ENCODE data around the gene HSBP1. TPM values are rescaled to one million over a fixed set of nuclear protein-coding genes. Genes with fewer than 3 reads are reported as not detected.

HSBP1 gene
- total and polyA plus RNA-seq, 12 donors, result 86.7 to 178 (median 155) TPM

DNA sequence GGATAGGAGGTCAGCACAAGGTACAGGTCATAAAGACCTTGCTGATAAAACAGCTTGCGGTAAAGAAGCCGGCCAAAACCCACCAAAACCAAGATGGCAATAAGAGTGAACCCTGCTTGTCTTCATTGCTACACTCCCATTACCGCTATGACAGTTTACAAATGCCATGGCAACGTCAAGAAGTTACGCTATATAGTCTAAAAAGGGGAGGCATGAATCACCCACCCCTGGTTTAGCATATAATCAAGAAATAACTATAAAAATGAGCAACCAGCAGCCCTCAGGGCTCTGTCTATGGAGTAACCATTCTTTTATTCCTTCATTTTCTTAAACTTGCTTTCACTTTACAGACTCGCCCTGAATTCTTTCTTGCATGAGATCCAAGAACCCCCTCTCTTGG, 1.0 kb upstream of the HSBP1 start:
- 91 to 92% methylated on average over 6 of the region's 6 CpGs for WGBS, 2 donors
- Histone ChIP-seq H3K4me3 (no peak overlapping the region), H3K27ac (peak overlapping the region in 3 of 10 donors; percentile 83 to 96 (median 84)), H3K36me3 (peaks cover 0 to 26% (median 6%) of the 10 kb centered on the region in 9 donors), H3K27me3 (no peaks in the 10 kb centered on the region), H3K4me1 (peaks cover 4 to 76% (median 42%) of the 10 kb centered on the region in 9 donors), H3K9me3 (no peaks in the 10 kb centered on the region)
- ATAC-seq, result no peak
- no peak for DNase-seq
- intact Hi-C loops (cut with DNase I), result no loop called here
- no peak for TF ChIP-seq CTCF (IDR thresholded peaks at IDR 0.05)

DNA sequence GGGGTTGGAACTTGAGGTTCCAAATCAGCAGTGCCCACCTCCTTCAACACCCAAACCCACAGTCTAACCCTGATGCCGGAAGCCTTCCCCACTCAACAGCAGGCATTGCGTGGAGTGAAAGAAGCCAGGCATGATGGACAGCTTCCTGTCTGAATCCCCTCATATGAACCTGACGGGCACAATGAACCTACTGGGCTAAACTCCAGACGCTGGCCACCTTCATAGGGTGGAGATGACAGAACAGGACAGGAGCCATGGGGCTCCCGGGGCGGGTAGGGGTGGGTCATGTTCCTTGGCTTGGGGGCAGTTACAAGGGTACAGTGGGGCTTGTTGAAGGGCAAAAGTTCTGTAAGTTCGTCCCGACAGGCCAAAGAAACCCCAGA, 460 bp upstream of the HSBP1 start:
- intact Hi-C loops (cut with DNase I), result no loop called here
- WGBS, 2 donors, result 84 to 87% methylated on average over 8 of the region's 8 CpGs
- Histone ChIP-seq H3K4me3 (peak overlapping the region; percentile 64 to 96 (median 87)), H3K4me1 (peaks cover 4 to 72% (median 37%) of the 10 kb centered on the region in 9 donors), H3K27me3 (no peaks in the 10 kb centered on the region), H3K27ac (peak overlapping the region in 8 of 10 donors; percentile 42 to 96 (median 84)), H3K9me3 (no peaks in the 10 kb centered on the region), H3K36me3 (peaks cover 0 to 32% (median 8%) of the 10 kb centered on the region in 9 donors)
- peak in 2 of 8 donors; percentile 26 to 64 for ATAC-seq
- TF ChIP-seq CTCF (IDR thresholded peaks at IDR 0.05), result no peak
- no peak for DNase-seq

DNA sequence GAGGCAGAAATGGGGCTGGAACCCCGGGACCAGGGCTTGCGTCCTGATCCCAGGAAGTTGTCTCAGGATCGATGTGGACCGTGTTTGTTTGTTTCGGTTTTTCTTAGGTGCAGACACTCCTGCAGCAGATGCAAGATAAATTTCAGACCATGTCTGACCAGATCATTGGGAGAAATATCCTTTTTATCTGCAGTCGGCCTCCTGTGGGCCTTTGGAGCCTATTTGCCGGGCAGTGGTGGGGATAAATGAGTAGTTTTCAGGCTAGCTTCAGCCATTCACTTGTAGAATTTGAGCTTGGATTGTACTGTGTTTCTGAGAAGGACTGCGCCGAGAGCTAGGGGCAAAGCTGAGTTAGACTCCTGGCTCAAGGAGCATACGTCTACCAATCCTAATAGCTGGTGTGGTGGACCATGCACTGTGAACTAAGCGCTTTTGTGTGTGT, 816 bp downstream of the HSBP1 start:
- no peaks in the 10 kb centered on the region for H3K9me3 ChIP-seq
- ATAC-seq (no peak), DNase-seq (no peak)
- peaks cover 4 to 66% (median 34%) of the 10 kb centered on the region in 9 donors for H3K4me1 ChIP-seq
- no peaks in the 10 kb centered on the region for H3K27me3 ChIP-seq
- peaks cover 0 to 43% (median 14%) of the 10 kb centered on the region in 9 donors for H3K36me3 ChIP-seq
- H3K27ac ChIP-seq, result peak overlapping the region in 8 of 10 donors; percentile 76 to 96 (median 84)
- WGBS, 2 donors, result 18 to 19% methylated on average over 11 of the region's 11 CpGs
- intact Hi-C loops (cut with DNase I), result no loop called here
- TF ChIP-seq CTCF (IDR thresholded peaks at IDR 0.05), result no peak
- H3K4me3 ChIP-seq, result peak overlapping the region; percentile 64 to 96 (median 87)

DNA sequence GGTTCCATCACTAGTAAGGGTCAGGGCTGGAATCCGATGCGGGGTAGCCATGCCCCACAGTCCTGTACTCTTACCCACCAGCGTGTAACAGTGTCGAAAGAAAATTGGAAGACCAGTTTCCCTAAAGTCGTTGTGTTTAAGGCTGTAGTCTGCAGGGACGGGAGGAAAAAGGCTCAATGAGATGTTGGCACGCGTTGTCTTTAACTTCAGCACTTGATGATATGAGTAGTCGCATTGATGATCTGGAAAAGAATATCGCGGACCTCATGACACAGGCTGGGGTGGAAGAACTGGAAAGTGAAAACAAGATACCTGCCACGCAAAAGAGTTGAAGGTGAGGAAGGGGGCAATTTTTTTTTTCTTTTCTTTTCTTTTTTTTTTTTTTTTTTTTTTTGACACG, 1.3 kb downstream of the HSBP1 start:
- TF ChIP-seq CTCF (IDR thresholded peaks at IDR 0.05), result no peak
- H3K9me3 ChIP-seq, result no peaks in the 10 kb centered on the region
- H3K27ac ChIP-seq, result peak overlapping the region in 2 of 10 donors; percentile 90 to 96
- no peaks in the 10 kb centered on the region for H3K27me3 ChIP-seq
- H3K4me3 ChIP-seq, result peak overlapping the region in 9 of 10 donors; percentile 64 to 96 (median 88)
- 79 to 84% methylated on average over 12 to 13 of the region's 13 CpGs for WGBS, 2 donors
- DNase-seq, result no peak
- peaks cover 4 to 66% (median 39%) of the 10 kb centered on the region in 9 donors for H3K4me1 ChIP-seq
- H3K36me3 ChIP-seq, result peaks cover 0 to 44% (median 14%) of the 10 kb centered on the region in 9 donors
- intact Hi-C loops (cut with DNase I), result no loop called here
- ATAC-seq, result no peak
